Upper lobe of right lung (tissue), 1 donor: Measurements from ENCODE around the gene CMIP. TPM values are rescaled to one million over a fixed set of nuclear protein-coding genes. Genes with fewer than 3 reads are reported as not detected.

Experiments used
- ATAC-seq: fragments of 200-7000 bp; cut with Tn5 transposase; one replicate; pipeline ENCODE4 v1.9.1; 2020; ENCODE audit warnings: mild to moderate bottlenecking, moderate library complexity
- DNase-seq: peaks from one replicate; pipeline ENCODE4 v3.0.0-alpha.2; 2020
- H3K27ac ChIP-seq: fragments of 200-600 bp; one replicate; pipeline ENCODE4 v1.8.0; 2022
- H3K27me3 ChIP-seq: fragments of 200-600 bp; one replicate; pipeline ENCODE4 v1.8.0; 2022; ENCODE audit warnings: mild to moderate bottlenecking
- H3K36me3 ChIP-seq: fragments of 200-600 bp; one replicate; pipeline ENCODE4 v1.8.0; 2022
- H3K4me1 ChIP-seq: fragments of 200-600 bp; one replicate; pipeline ENCODE4 v1.8.0; 2022
- H3K4me3 ChIP-seq: fragments of 200-600 bp; one replicate; pipeline ENCODE4 v1.8.0; 2022; ENCODE audit warnings: mild to moderate bottlenecking
- H3K9me3 ChIP-seq: fragments of 200-600 bp; one replicate; pipeline ENCODE4 v1.8.0; 2022
- intact Hi-C: fragments of 100-400 bp; cut with DNase I; formaldehyde crosslinking; loops from one replicate; pipeline ENCODE4 v1.11.0; 2022
- total RNA-seq: library from RNA; stranded (reverse); fragmentation: NEBNext Ultra II Directional; extraction: Animal tissue kit (Norgen Biotek cat#: 25700); gene quantifications from one replicate; pipeline ENCODE4 v1.2.1, GENCODE V29; 2021
- TF ChIP-seq, protein P1 (sequence below): fragments of 200-600 bp; IDR thresholded peaks from one replicate; pipeline ENCODE4 v1.8.0; 2022; ENCODE audit warnings: antibody characterized with exemption
- donor health status: DM: no; HTN: yes; CAD: no; lungs with severe emphysema.

The CMIP gene
- total RNA-seq, 1 donor from 2014 or later = 73.8 TPM

DNA sequence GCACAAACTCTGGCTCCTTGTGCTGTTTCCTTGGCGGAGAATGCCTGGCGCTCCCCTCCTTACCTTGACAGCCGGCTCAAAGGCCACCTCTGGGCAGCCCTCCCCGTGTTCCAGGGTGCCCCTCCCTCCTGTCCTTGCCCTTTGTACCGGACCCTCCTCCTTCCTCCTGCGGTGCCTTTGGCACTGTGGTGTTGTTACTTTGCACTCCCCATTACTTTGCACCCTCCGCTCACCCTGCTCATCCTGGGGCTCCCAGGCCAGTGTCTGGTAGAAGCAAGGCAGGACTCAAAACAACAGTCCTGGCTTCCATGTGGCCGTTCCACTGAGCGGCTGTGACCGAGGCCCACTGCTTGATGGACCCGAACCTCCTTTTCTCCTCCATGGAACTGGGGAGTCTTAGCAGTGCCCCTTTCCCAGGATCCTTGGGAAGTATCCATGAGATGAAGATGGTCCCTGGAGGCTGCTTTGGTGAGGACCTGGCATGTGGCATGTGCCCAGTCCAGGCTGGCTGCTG is 147.8 kb downstream of the CMIP start:
- Histone ChIP-seq H3K4me3 (no peak overlapping the region), H3K36me3 (no peaks in the 10 kb centered on the region), H3K27me3 (no peaks in the 10 kb centered on the region), H3K27ac (no peak overlapping the region), H3K4me1 (no peaks in the 10 kb centered on the region), H3K9me3 (no peaks in the 10 kb centered on the region)
- ATAC-seq (no peak), DNase-seq (no peak)
- intact Hi-C loops = no loop called here
- TF ChIP-seq, protein P1, sequence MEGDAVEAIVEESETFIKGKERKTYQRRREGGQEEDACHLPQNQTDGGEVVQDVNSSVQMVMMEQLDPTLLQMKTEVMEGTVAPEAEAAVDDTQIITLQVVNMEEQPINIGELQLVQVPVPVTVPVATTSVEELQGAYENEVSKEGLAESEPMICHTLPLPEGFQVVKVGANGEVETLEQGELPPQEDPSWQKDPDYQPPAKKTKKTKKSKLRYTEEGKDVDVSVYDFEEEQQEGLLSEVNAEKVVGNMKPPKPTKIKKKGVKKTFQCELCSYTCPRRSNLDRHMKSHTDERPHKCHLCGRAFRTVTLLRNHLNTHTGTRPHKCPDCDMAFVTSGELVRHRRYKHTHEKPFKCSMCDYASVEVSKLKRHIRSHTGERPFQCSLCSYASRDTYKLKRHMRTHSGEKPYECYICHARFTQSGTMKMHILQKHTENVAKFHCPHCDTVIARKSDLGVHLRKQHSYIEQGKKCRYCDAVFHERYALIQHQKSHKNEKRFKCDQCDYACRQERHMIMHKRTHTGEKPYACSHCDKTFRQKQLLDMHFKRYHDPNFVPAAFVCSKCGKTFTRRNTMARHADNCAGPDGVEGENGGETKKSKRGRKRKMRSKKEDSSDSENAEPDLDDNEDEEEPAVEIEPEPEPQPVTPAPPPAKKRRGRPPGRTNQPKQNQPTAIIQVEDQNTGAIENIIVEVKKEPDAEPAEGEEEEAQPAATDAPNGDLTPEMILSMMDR = no peak

GRCh38 chr16:81593481-81593880 is 148.9 kb downstream of the CMIP start:
- TF ChIP-seq, protein P1 = no peak
- no peaks in the 10 kb centered on the region for H3K36me3 ChIP-seq
- intact Hi-C loops = no loop called here
- H3K4me1 ChIP-seq = no peaks in the 10 kb centered on the region
- H3K9me3 ChIP-seq = no peaks in the 10 kb centered on the region
- H3K4me3 ChIP-seq = no peak overlapping the region
- no peaks in the 10 kb centered on the region for H3K27me3 ChIP-seq
- no peak overlapping the region for H3K27ac ChIP-seq
- DNase-seq (no peak), ATAC-seq (no peak)

GRCh38 chr16:81595629-81596292 is 151.2 kb downstream of the CMIP start:
- H3K27me3 ChIP-seq = no peaks in the 10 kb centered on the region
- H3K4me1 ChIP-seq = peaks cover 12% of the 10 kb centered on the region
- H3K27ac ChIP-seq = no peak overlapping the region
- ATAC-seq (no peak), DNase-seq (no peak)
- intact Hi-C loops = no loop called here
- no peak overlapping the region for H3K4me3 ChIP-seq
- no peaks in the 10 kb centered on the region for H3K36me3 ChIP-seq
- no peaks in the 10 kb centered on the region for H3K9me3 ChIP-seq
- TF ChIP-seq, protein P1 = no peak

- H3K36me3 ChIP-seq = no peaks in the 10 kb centered on the region
- no peaks in the 10 kb centered on the region for H3K9me3 ChIP-seq
- intact Hi-C loops = no loop called here
- no peak overlapping the region for H3K4me3 ChIP-seq
- no peak overlapping the region for H3K27ac ChIP-seq
- no peak for ATAC-seq
- DNase-seq = no peak
- H3K27me3 ChIP-seq = no peaks in the 10 kb centered on the region
- H3K4me1 ChIP-seq = peaks cover 14% of the 10 kb centered on the region
- TF ChIP-seq, protein P1 = no peak
Observed at GRCh38 chr16:81597079-81597658, 152.6 kb downstream of the CMIP start.

- no peaks in the 10 kb centered on the region for H3K27me3 ChIP-seq
- H3K36me3 ChIP-seq = no peaks in the 10 kb centered on the region
- TF ChIP-seq, protein P1 = no peak
- H3K27ac ChIP-seq = no peak overlapping the region
- H3K4me3 ChIP-seq = no peak overlapping the region
- H3K4me1 ChIP-seq = peaks cover 14% of the 10 kb centered on the region
- intact Hi-C loops = no loop called here
- ATAC-seq (no peak), DNase-seq (no peak)
- no peaks in the 10 kb centered on the region for H3K9me3 ChIP-seq
Observed at GRCh38 chr16:81598083-81598482, 153.5 kb downstream of the CMIP start.
